HEK293 (cell line): ENCODE results near the gene USP17L22.
"Not testable (repeated sequence)": the region's sequence is repeated elsewhere in the genome, so short reads cannot be mapped to it uniquely, and the experiment has no call there.

Experiments used
- CTCF ChIP-seq: fragments of 450-650 bp; formaldehyde crosslinking; IDR thresholded peaks from 2 replicates; pipeline ENCODE4 v1.5.1; 2016; ENCODE audit warnings: missing biosample characterization, missing genetic modification characterization
- YY1 ChIP-seq: fragments of 450-650 bp; formaldehyde crosslinking; IDR thresholded peaks from 2 replicates; pipeline ENCODE4 v1.5.1; 2018; ENCODE audit warnings: missing biosample characterization, missing genetic modification characterization
- ZBTB48 ChIP-seq: fragments of 450-650 bp; formaldehyde crosslinking; IDR thresholded peaks from 2 replicates; pipeline ENCODE4 v1.5.1; 2016; ENCODE audit warnings: missing biosample characterization, missing genetic modification characterization
- ZNF121 ChIP-seq: fragments of 450-650 bp; formaldehyde crosslinking; IDR thresholded peaks from 2 replicates; pipeline ENCODE4 v1.5.1; 2016; ENCODE audit warnings: missing biosample characterization, missing genetic modification characterization
- ZNF274 ChIP-seq, 2 experiments: fragments of 200-500 bp in 1 of 2; fragments of 450-650 bp in 1 of 2; sonication (Bioruptor generic) in 1 of 2; formaldehyde crosslinking in 1 of 2; IDR thresholded peaks; 2 replicates each; pipeline versions ENCODE4 v1.5.1 to v1.6.1; 2014 to 2016; ENCODE audit warnings: borderline replicate concordance in 1 of 2, inconsistent platforms in 1 of 2, low read length in 1 of 2, missing biosample characterization in 1 of 2, missing genetic modification characterization in 1 of 2
- ZNF571 ChIP-seq: fragments of 450-650 bp; formaldehyde crosslinking; IDR thresholded peaks from 2 replicates; pipeline ENCODE4 v1.5.0; 2017; ENCODE audit warnings: missing biosample characterization, missing genetic modification characterization
- ZNF610 ChIP-seq: fragments of 450-650 bp; formaldehyde crosslinking; IDR thresholded peaks from 2 replicates; pipeline ENCODE4 v1.5.1; 2016; ENCODE audit warnings: missing biosample characterization, missing genetic modification characterization, borderline replicate concordance

- TF ChIP-seq CTCF (tag by site-specific recombination); ZNF274 (IDR thresholded peaks at IDR 0.05; ENCODE audit: low read length); ZNF274 (tag by site-specific recombination; IDR thresholded peaks at IDR 0.05; ENCODE audit: borderline replicate concordance); YY1 (tag by site-specific recombination); ZNF121 (tag by site-specific recombination); ZNF610 (tag by site-specific recombination); ZBTB48 (tag by site-specific recombination); ZNF571: not testable (repeated sequence)
Observed at GRCh38 chr4:9234085-9234484, 33.3 kb upstream of the USP17L22 start, which contains the start of gene USP17L15.
